Measurements from ENCODE around the gene MTRFR.
"Not testable (repeated sequence)": the region's sequence is repeated elsewhere in the genome, so short reads cannot be mapped to it uniquely, and the experiment has no call there.

DNA sequence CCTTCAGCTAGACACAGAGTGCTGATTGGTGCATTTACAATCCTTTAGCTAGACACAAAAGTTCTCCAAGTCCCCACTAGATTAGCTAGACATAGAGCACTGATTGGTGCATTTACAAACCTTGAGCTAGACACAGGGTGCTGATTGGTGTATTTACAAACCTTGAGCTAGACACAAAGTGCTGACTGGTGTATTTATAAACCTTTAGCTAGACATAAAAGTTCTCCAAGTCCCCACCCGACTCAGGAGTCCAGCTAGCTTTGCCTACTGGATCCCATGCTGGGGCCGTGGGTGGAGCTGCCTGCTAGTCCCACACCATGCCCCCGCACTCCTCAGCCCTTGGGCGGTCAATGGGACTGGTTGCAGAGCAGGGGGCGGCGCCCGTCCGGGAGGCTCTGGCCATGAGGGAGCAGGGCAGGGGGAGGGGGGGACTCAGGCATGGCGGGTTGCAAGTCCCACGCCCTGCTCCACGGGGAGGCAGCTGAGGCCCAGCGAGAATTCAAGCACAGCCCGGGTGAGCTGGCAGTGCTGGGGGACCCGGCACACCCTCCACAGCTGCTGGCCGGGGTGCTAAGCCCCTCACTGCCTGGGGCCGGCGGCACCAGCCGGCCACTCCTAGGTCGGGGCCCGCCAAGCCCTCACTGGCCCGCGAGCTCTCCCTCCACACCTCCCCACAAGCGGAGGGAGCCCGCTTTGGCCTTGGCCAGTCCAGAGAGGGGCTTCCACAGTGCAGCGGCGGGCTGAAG lies 15.9 kb downstream of the MTRFR start:
- not testable (repeated sequence) for TF ChIP-seq POLR2AphosphoS5, CTCF (IDR thresholded peaks at IDR 0.05)

Measured in suprapubic skin (tissue), 3 donors.